AG04450 (cell line): ENCODE measurements around the gene FBXO9. TPM values are rescaled to one million over a fixed set of nuclear protein-coding genes. Genes with fewer than 3 reads are reported as not detected.
"Not testable (repeated sequence)": the region's sequence is repeated elsewhere in the genome, so short reads cannot be mapped to it uniquely, and the experiment has no call there.

Source experiments
- CTCF ChIA-PET: fragments of 300-600, 350-600 bp; formaldehyde crosslinking; extraction: SDS; loops from one replicate; lab custom pipeline; 2022; ENCODE audit warnings: antibody characterized with exemption, inconsistent platforms; lab: Charles Lee
- POLR2A ChIA-PET: fragments of 350-600 bp; formaldehyde crosslinking; extraction: SDS; loops from one replicate; lab custom pipeline; 2021; ENCODE audit warnings: antibody characterized with exemption, inconsistent platforms; lab: Yijun Ruan, JAX
- DNase-seq: peaks from one replicate; pipeline ENCODE4 v3.0.0-alpha.2; 2011; ENCODE audit warnings: low read depth, low spot score
- H3K27ac ChIP-seq: one replicate; pipeline ENCODE4 v1.5.1; 2012; ENCODE audit warnings: low read depth, low read length, control low read depth
- H3K27me3 ChIP-seq: one replicate; pipeline ENCODE4 v1.6.0; 2012; ENCODE audit warnings: low read length; ENCODE audit not compliant: control insufficient read depth, insufficient read depth
- H3K4me3 ChIP-seq: 2 replicates; pipeline ENCODE4 v1.5.1; 2011; ENCODE audit warnings: mild to moderate bottlenecking, low read depth, low read length, control low read depth
- H3K9me3 ChIP-seq: 2 replicates; pipeline ENCODE4 v1.5.1; 2012; ENCODE audit warnings: low read length; ENCODE audit not compliant: control insufficient read depth, insufficient read depth
- CTCF ChIP-seq: IDR thresholded peaks from 2 replicates; pipeline ENCODE4 v1.5.1; 2011; ENCODE audit warnings: low read depth, low read length, control low read depth, inconsistent platforms
- polyA plus RNA-seq: library from polyadenylated mRNA; depleted of rRNA; stranded (reverse); fragments of >200 nt; gene quantifications from 2 replicates; pipeline ENCODE4 v1.2.3, GENCODE V29; 2011

Gene FBXO9
- polyA plus RNA-seq, 1 experiment = 90.2 TPM

GRCh38 chr6:53049415-53049814 lies 15.8 kb upstream of the FBXO9 start:
- no peaks in the 10 kb centered on the region; the same call in 1 of the 2 replicates for H3K9me3 ChIP-seq
- POLR2A ChIA-PET = no interaction called here
- no peak overlapping the region for H3K4me3 ChIP-seq

GRCh38 chr6:53052152-53052551 lies 13.1 kb upstream of the FBXO9 start:
- H3K9me3 ChIP-seq, CTCF ChIA-PET, POLR2A ChIA-PET, DNase-seq, H3K27me3 ChIP-seq, H3K4me3 ChIP-seq, H3K27ac ChIP-seq: not testable (repeated sequence)

More at GRCh38 chr6:53049415-53049814, 15.8 kb upstream of the FBXO9 start:
- H3K27ac ChIP-seq = no peak overlapping the region
- no peaks in the 10 kb centered on the region for H3K27me3 ChIP-seq
- no peak for TF ChIP-seq CTCF
- CTCF ChIA-PET = interaction anchor here (1.1 to 1.6 kb wide), 3 partner anchors 52 to 54 kb away, joined by 4 to 5 read pairs (median 5); partner anchors contain the start of gene GSTA4
- DNase-seq = no peak

GRCh38 chr6:53054532-53054931 lies 10.7 kb upstream of the FBXO9 start:
- Histone ChIP-seq H3K27ac (no peak overlapping the region), H3K4me3 (no peak overlapping the region), H3K27me3 (no peaks in the 10 kb centered on the region), H3K9me3 (no peaks in the 10 kb centered on the region; the same call in 1 of the 2 replicates)
- no peak for DNase-seq
- ChIA-PET POLR2A (no interaction called here), CTCF (interaction anchor here (4.0 kb wide), 1 partner anchor 60 kb away, joined by 16 read pairs; the partner anchor contains the start of gene GSTA4)
- TF ChIP-seq CTCF = no peak

GRCh38 chr6:53055873-53056272 lies 9.3 kb upstream of the FBXO9 start:
- TF ChIP-seq CTCF = no peak
- Histone ChIP-seq H3K4me3 (no peak overlapping the region), H3K27ac (no peak overlapping the region), H3K9me3 (no peaks in the 10 kb centered on the region; the same call in 1 of the 2 replicates), H3K27me3 (no peaks in the 10 kb centered on the region)
- DNase-seq = no peak
- ChIA-PET CTCF (interaction anchor here (0.6 to 4.0 kb wide), 3 partner anchors 59 to 430 kb away, joined by 4 to 16 read pairs (median 7); partner anchors contain the start of gene GSTA4), POLR2A (interaction anchor here (1.0 kb wide), 1 partner anchor 20 kb away, joined by 3 read pairs; no protein-coding TSS in a partner anchor)

- H3K4me3 ChIP-seq = no peak overlapping the region
- ChIA-PET POLR2A (interaction anchor here (1.0 kb wide), 1 partner anchor 20 kb away, joined by 3 read pairs; no protein-coding TSS in a partner anchor), CTCF (interaction anchor here (2.0 to 4.0 kb wide), 2 partner anchors 60 to 62 kb away, joined by 7 to 16 read pairs; partner anchors contain the start of gene GSTA4)
- H3K27me3 ChIP-seq = no peaks in the 10 kb centered on the region
- no peak for DNase-seq
- H3K27ac ChIP-seq = no peak overlapping the region
- H3K9me3 ChIP-seq = no peaks in the 10 kb centered on the region; the same call in 1 of the 2 replicates
- no peak for TF ChIP-seq CTCF
Measured at GRCh38 chr6:53056273-53056672, 8.9 kb upstream of the FBXO9 start.
